Stimulated activated CD8-positive, alpha-beta memory T cell treated with anti-CD3 and anti-CD28 coated beads, Interleukin-15, amount 100 ng/mL, for 48 hours (primary cell): ENCODE data around the gene UBE2M.

Experiments used
- DNase-seq, 2 donors: peaks; one replicate each; pipeline ENCODE4 v3.0.0-alpha.2; 2020; ENCODE audit warnings: low read depth in 2 of 2

The UBE2M gene

GRCh38 chr19:58570770-58571574, 12.6 kb upstream of the UBE2M start:
- DNase-seq: no peak

GRCh38 chr19:58569943-58570670, 11.7 kb upstream of the UBE2M start:
- no peak for DNase-seq

- DNase-seq: no peak
These were observed 11.0 kb upstream of the UBE2M start for GRCh38 chr19:58569191-58569942.

GRCh38 chr19:58568453-58569130, 10.2 kb upstream of the UBE2M start:
- DNase-seq: no peak

- no peak for DNase-seq
These were observed 8.6 kb upstream of the UBE2M start for GRCh38 chr19:58566989-58567388.

GRCh38 chr19:58563823-58564222, 5.4 kb upstream of the UBE2M start:
- DNase-seq: no peak

- DNase-seq: no peak
These were observed 4.7 kb upstream of the UBE2M start for GRCh38 chr19:58563034-58563573.

- DNase-seq: peak in 1 of 2 donors; percentile 36
These were observed 4.0 kb upstream of the UBE2M start for GRCh38 chr19:58562122-58563033.

- DNase-seq: no peak
These were observed 3.1 kb upstream of the UBE2M start for GRCh38 chr19:58561373-58562121.

- no peak for DNase-seq
These were observed 2.5 kb upstream of the UBE2M start for GRCh38 chr19:58560921-58561320.

- no peak for DNase-seq
These were observed 1.8 kb upstream of the UBE2M start for GRCh38 chr19:58560007-58560887.

- peak; percentile 82 to 83 for DNase-seq
These were observed 1.0 kb upstream of the UBE2M start for GRCh38 chr19:58559275-58560006.

GRCh38 chr19:58558623-58559274, 338 bp upstream of the UBE2M start:
- peak; percentile 99 for DNase-seq

GRCh38 chr19:58557221-58558065, 968 bp downstream of the UBE2M start:
- no peak for DNase-seq

GRCh38 chr19:58556622-58557220, 1.7 kb downstream of the UBE2M start:
- no peak for DNase-seq
